Sigmoid colon (tissue), 7 donors: Measurements from ENCODE around the gene CACNA1D. TPM values are rescaled to one million over a fixed set of nuclear protein-coding genes. Genes with fewer than 3 reads are reported as not detected.

Experiments
- DNase-seq: peaks from one replicate; pipeline ENCODE4 v3.0.0-alpha.2; 2019
- H3K27ac ChIP-seq, 4 donors: fragments of 200-600 bp; sonication (generic); one replicate each; pipeline ENCODE4 v1.5.1; 2016 to 2019; ENCODE audit warnings: mild to moderate bottlenecking in 1 of 4
- H3K27me3 ChIP-seq, 3 donors: fragments of 200-600 bp; sonication (generic); one replicate each; pipeline ENCODE4 v1.5.1; 2019; ENCODE audit warnings: mild to moderate bottlenecking in 1 of 3
- H3K36me3 ChIP-seq, 4 donors: fragments of 200-600 bp; sonication (generic); one replicate each; pipeline ENCODE4 v1.5.1; 2016 to 2019
- H3K4me1 ChIP-seq, 4 donors: fragments of 200-600 bp; sonication (generic); one replicate each; pipeline ENCODE4 v1.5.1; 2017 to 2019
- H3K4me3 ChIP-seq, 4 donors: fragments of 200-600 bp; sonication (generic); one replicate each; pipeline ENCODE4 v1.5.1; 2017 to 2019; ENCODE audit warnings: mild to moderate bottlenecking in 2 of 4, moderate library complexity in 1 of 4
- H3K9me3 ChIP-seq, 4 donors: fragments of 200-600 bp in 3 of 4; sonication (generic) in 3 of 4; one replicate each; pipeline versions ENCODE4 v1.5.1 to v1.6.1; 2013 to 2019
- CTCF ChIP-seq, 4 experiments: fragments of 450-650 bp in 3 of 4; fragments of 200-600 bp in 1 of 4; IDR thresholded peaks; one replicate each; pipeline ENCODE4 v1.5.1; 2016 to 2019; ENCODE audit warnings: antibody characterized with exemption in 4 of 4, mild to moderate bottlenecking in 3 of 4, moderate library complexity in 2 of 4
- EP300 ChIP-seq, 4 donors: sonication (generic); formaldehyde crosslinking; IDR thresholded peaks; one replicate each; pipeline ENCODE4 v1.6.1; 2017; ENCODE audit warnings: antibody characterized with exemption in 4 of 4
- POLR2A ChIP-seq, 2 donors: fragments of 450-650 bp; IDR thresholded peaks; one replicate each; pipeline ENCODE4 v1.6.1; 2016; ENCODE audit warnings: antibody characterized with exemption in 2 of 2, mild to moderate bottlenecking in 2 of 2, moderate library complexity in 2 of 2
- POLR2AphosphoS5 ChIP-seq, 4 donors: sonication (generic); formaldehyde crosslinking; IDR thresholded peaks; one replicate each; pipeline ENCODE4 v1.6.1; 2017; ENCODE audit warnings: antibody characterized with exemption in 4 of 4
- WGBS, 2 donors: extraction: QIAGEN DNeasy Blood & Tissue Kit; methylation state at CpG; one replicate each; pipeline ENCODE4 v1.1.7; 2013; 5-methylcytosine and 5-hydroxymethylcytosine counted together
- intact Hi-C: fragments of 100-400 bp; cut with DNase I; formaldehyde crosslinking; loops from one replicate; pipeline ENCODE4 v1.15.1; 2023
- polyA plus RNA-seq, 3 donors: library from polyadenylated mRNA; stranded (reverse); fragments of 200-250 nt; gene quantifications; one replicate each; pipeline ENCODE4 v1.2.3, GENCODE V29; 2013
- total RNA-seq, 4 donors: library from RNA; depleted of rRNA; stranded (reverse); fragments of >200 nt; gene quantifications; one replicate each; pipeline ENCODE4 v1.1.0, GENCODE V29; 2016
- donor health status: healthy with polysubstance abuse.
- donor health status: Bipolar disorder and iron deficiency.
- donor health status: healthy.

CACNA1D gene
- total and polyA plus RNA-seq, 7 donors = 1.2 to 9.7 (median 4.8) TPM

GRCh38 chr3:53668872-53669271, 174.5 kb downstream of the CACNA1D start:
- peaks cover 0 to 14% (median 0%) of the 10 kb centered on the region in 4 donors for H3K4me1 ChIP-seq
- H3K27me3 ChIP-seq = no peaks in the 10 kb centered on the region
- 62 to 78% methylated on average over 2 of the region's 2 CpGs for WGBS, 2 donors
- H3K4me3 ChIP-seq = no peak overlapping the region
- H3K9me3 ChIP-seq = no peaks in the 10 kb centered on the region
- intact Hi-C loops = no loop called here
- TF ChIP-seq POLR2A (IDR thresholded peaks at IDR 0.05) (no peak), EP300 (IDR thresholded peaks at IDR 0.05) (no peak), POLR2AphosphoS5 (IDR thresholded peaks at IDR 0.05) (no peak), CTCF (IDR thresholded peaks at IDR 0.05) (no peak)
- no peak overlapping the region for H3K27ac ChIP-seq
- DNase-seq = no peak
- H3K36me3 ChIP-seq = no peaks in the 10 kb centered on the region

GRCh38 chr3:53670721-53671120, 176.3 kb downstream of the CACNA1D start:
- H3K9me3 ChIP-seq = no peaks in the 10 kb centered on the region
- 91 to 93% methylated on average over 3 of the region's 3 CpGs for WGBS, 2 donors
- DNase-seq = no peak
- intact Hi-C loops = no loop called here
- H3K4me3 ChIP-seq = no peak overlapping the region
- peaks cover 0 to 14% (median 0%) of the 10 kb centered on the region in 4 donors for H3K4me1 ChIP-seq
- H3K27ac ChIP-seq = no peak overlapping the region
- no peaks in the 10 kb centered on the region for H3K36me3 ChIP-seq
- no peaks in the 10 kb centered on the region for H3K27me3 ChIP-seq
- TF ChIP-seq POLR2A (IDR thresholded peaks at IDR 0.05) (no peak), POLR2AphosphoS5 (IDR thresholded peaks at IDR 0.05) (no peak), EP300 (IDR thresholded peaks at IDR 0.05) (no peak), CTCF (IDR thresholded peaks at IDR 0.05) (no peak)

- DNase-seq = no peak
- Histone ChIP-seq H3K4me3 (no peak overlapping the region), H3K4me1 (peaks cover 0 to 14% (median 0%) of the 10 kb centered on the region in 4 donors), H3K27ac (no peak overlapping the region), H3K36me3 (no peaks in the 10 kb centered on the region), H3K27me3 (no peaks in the 10 kb centered on the region), H3K9me3 (no peaks in the 10 kb centered on the region)
- no peak for TF ChIP-seq CTCF (IDR thresholded peaks at IDR 0.05)
- no peak for TF ChIP-seq EP300 (IDR thresholded peaks at IDR 0.05)
- TF ChIP-seq POLR2A (IDR thresholded peaks at IDR 0.05) = no peak
- intact Hi-C loops = no loop called here
- 90 to 93% methylated on average over 5 of the region's 5 CpGs for WGBS, 2 donors
Observed at GRCh38 chr3:53671192-53671960, 177.0 kb downstream of the CACNA1D start.

GRCh38 chr3:53671961-53672299, 177.5 kb downstream of the CACNA1D start:
- DNase-seq = no peak
- no peaks in the 10 kb centered on the region for H3K27me3 ChIP-seq
- H3K36me3 ChIP-seq = no peaks in the 10 kb centered on the region
- intact Hi-C loops = no loop called here
- WGBS, 2 donors = 82 to 88% methylated on average over 1 of the region's 1 CpG
- TF ChIP-seq EP300 (IDR thresholded peaks at IDR 0.05) (no peak), POLR2AphosphoS5 (IDR thresholded peaks at IDR 0.05) (no peak)
- H3K4me1 ChIP-seq = peaks cover 0 to 14% (median 0%) of the 10 kb centered on the region in 4 donors
- H3K4me3 ChIP-seq = no peak overlapping the region
- no peaks in the 10 kb centered on the region for H3K9me3 ChIP-seq
- no peak overlapping the region for H3K27ac ChIP-seq

GRCh38 chr3:53672981-53673380, 178.6 kb downstream of the CACNA1D start:
- intact Hi-C loops = no loop called here
- no peak for DNase-seq
- TF ChIP-seq CTCF (IDR thresholded peaks at IDR 0.05) (no peak), EP300 (IDR thresholded peaks at IDR 0.05) (no peak), POLR2A (IDR thresholded peaks at IDR 0.05) (no peak), POLR2AphosphoS5 (IDR thresholded peaks at IDR 0.05) (no peak)
- 74 to 85% methylated on average over 5 of the region's 5 CpGs for WGBS, 2 donors
- no peaks in the 10 kb centered on the region for H3K9me3 ChIP-seq
- no peaks in the 10 kb centered on the region for H3K36me3 ChIP-seq
- H3K27me3 ChIP-seq = no peaks in the 10 kb centered on the region
- H3K4me3 ChIP-seq = no peak overlapping the region
- H3K4me1 ChIP-seq = peaks cover 0 to 14% (median 0%) of the 10 kb centered on the region in 4 donors
- no peak overlapping the region for H3K27ac ChIP-seq
